GM20431 (cell line): ENCODE measurements around the gene CCDC183.
"Not testable (repeated sequence)": the region's sequence is repeated elsewhere in the genome, so short reads cannot be mapped to it uniquely, and the experiment has no call there.

Experiments used
- in situ Hi-C: fragments of 300-500 bp; cut with MseI, MboI; formaldehyde crosslinking; loops from one replicate; pipeline ENCODE4 v1.15.0; 2020; ENCODE audit warnings: low sequenced_read_pairs; ENCODE audit not compliant: unreplicated experiment

Gene CCDC183

GRCh38 chr9:136796775-136797347 lies 723 bp downstream of the CCDC183 start:
- in situ Hi-C loops, result not testable (repeated sequence)

- in situ Hi-C loops, result no loop called here
These were observed 2.6 kb downstream of the CCDC183 start for GRCh38 chr9:136798708-136799078.

GRCh38 chr9:136799079-136799853 lies 3.1 kb downstream of the CCDC183 start:
- in situ Hi-C loops, result no loop called here

- in situ Hi-C loops, result no loop called here
These were observed 3.9 kb downstream of the CCDC183 start for GRCh38 chr9:136799854-136800657.

- in situ Hi-C loops, result no loop called here
These were observed 6.2 kb downstream of the CCDC183 start for GRCh38 chr9:136802321-136802720.

GRCh38 chr9:136803009-136803550 lies 6.9 kb downstream of the CCDC183 start:
- in situ Hi-C loops, result not testable (repeated sequence)

GRCh38 chr9:136803551-136804508 lies 7.7 kb downstream of the CCDC183 start:
- in situ Hi-C loops, result no loop called here

GRCh38 chr9:136804509-136805206 lies 8.5 kb downstream of the CCDC183 start:
- in situ Hi-C loops, result no loop called here

GRCh38 chr9:136805207-136805740 lies 9.1 kb downstream of the CCDC183 start:
- in situ Hi-C loops, result no loop called here

- in situ Hi-C loops, result no loop called here
These were observed 9.9 kb downstream of the CCDC183 start for GRCh38 chr9:136806067-136806466.

- in situ Hi-C loops, result no loop called here
These were observed 10.6 kb downstream of the CCDC183 start for GRCh38 chr9:136806631-136807201.

- in situ Hi-C loops, result no loop called here
These were observed 11.3 kb downstream of the CCDC183 start, which contains the start of gene RABL6 for GRCh38 chr9:136807281-136808074. Gene RABL6 (plus strand): TSS chr9:136807948. CDS start chr9:136808197, 249 bp downstream.

GRCh38 chr9:136808075-136808805 lies 12.1 kb downstream of the CCDC183 start:
- in situ Hi-C loops, result no loop called here

- in situ Hi-C loops, result no loop called here
These were observed 12.6 kb downstream of the CCDC183 start for GRCh38 chr9:136808806-136809158.

- in situ Hi-C loops, result no loop called here
These were observed 18.7 kb downstream of the CCDC183 start for GRCh38 chr9:136814725-136815421.

GRCh38 chr9:136815422-136815782 lies 19.3 kb downstream of the CCDC183 start:
- in situ Hi-C loops, result no loop called here
